C4-2B (cell line): ENCODE data around the gene TAS2R30.

ENCODE experiments used
- CTCF ChIP-seq: fragments of 450-650 bp; conservative IDR thresholded peaks from 2 replicates; pipeline ENCODE4 v1.5.1; 2017; ENCODE audit warnings: mild to moderate bottlenecking
- ZFX ChIP-seq: fragments of 450-650 bp; IDR thresholded peaks from 2 replicates; pipeline ENCODE4 v1.6.1; 2017

GRCh38 chr12:11178250-11178649 lies 43.8 kb upstream of the TAS2R30 start:
- TF ChIP-seq CTCF (no peak), ZFX (no peak)
